BJ (cell line): ENCODE results near the gene DOCK4. TPM values are rescaled to one million over a fixed set of nuclear protein-coding genes. Genes with fewer than 3 reads are reported as not detected.
A peak's percentile ranks its signal among the peaks of the same experiment; 100 is the strongest.

Experiments used
- CTCF ChIA-PET: fragments of 350-600 bp; formaldehyde crosslinking; extraction: SDS; loops from one replicate; lab custom pipeline; 2021; ENCODE audit warnings: antibody characterized with exemption, inconsistent platforms; lab: Yijun Ruan, JAX
- POLR2A ChIA-PET: fragments of 300-600 bp; sonication (Branson Sonifier 250); formaldehyde crosslinking; extraction: SDS; loops from one replicate; lab custom pipeline; 2021; ENCODE audit warnings: antibody characterized with exemption; lab: Charles Lee
- DNase-seq: peaks from one replicate; pipeline ENCODE4 v3.0.0-alpha.2; 2011; ENCODE audit warnings: low read depth
- H3K27me3 ChIP-seq: 2 replicates; pipeline ENCODE4 v1.6.0; 2011; ENCODE audit warnings: low read length; ENCODE audit not compliant: control insufficient read depth, insufficient read depth
- H3K36me3 ChIP-seq: 2 replicates; pipeline ENCODE4 v1.5.1; 2011; ENCODE audit warnings: low read length; ENCODE audit not compliant: control insufficient read depth, insufficient read depth
- H3K4me3 ChIP-seq: 2 replicates; pipeline ENCODE4 v1.5.1; 2011; ENCODE audit warnings: low read depth, mild to moderate bottlenecking, control low read depth, low read length
- CTCF ChIP-seq: IDR thresholded peaks from 2 replicates; pipeline ENCODE4 v1.5.1; 2011; ENCODE audit warnings: low read depth, mild to moderate bottlenecking, control low read depth, inconsistent platforms, low read length, moderate library complexity; ENCODE audit not compliant: insufficient read depth
- polyA minus RNA-seq: library from RNA; depleted of rRNA, polyadenylated mRNA; stranded (reverse); fragments of >200 nt; gene quantifications from 2 replicates; pipeline ENCODE4 v1.2.3, GENCODE V29; 2011; rRNA and poly(A)+ RNA removed
- polyA plus RNA-seq: library from polyadenylated mRNA; depleted of rRNA; stranded (reverse); fragments of >200 nt; gene quantifications from 2 replicates; pipeline ENCODE4 v1.2.3, GENCODE V29; 2011; rRNA removed

DOCK4 gene, protein sequence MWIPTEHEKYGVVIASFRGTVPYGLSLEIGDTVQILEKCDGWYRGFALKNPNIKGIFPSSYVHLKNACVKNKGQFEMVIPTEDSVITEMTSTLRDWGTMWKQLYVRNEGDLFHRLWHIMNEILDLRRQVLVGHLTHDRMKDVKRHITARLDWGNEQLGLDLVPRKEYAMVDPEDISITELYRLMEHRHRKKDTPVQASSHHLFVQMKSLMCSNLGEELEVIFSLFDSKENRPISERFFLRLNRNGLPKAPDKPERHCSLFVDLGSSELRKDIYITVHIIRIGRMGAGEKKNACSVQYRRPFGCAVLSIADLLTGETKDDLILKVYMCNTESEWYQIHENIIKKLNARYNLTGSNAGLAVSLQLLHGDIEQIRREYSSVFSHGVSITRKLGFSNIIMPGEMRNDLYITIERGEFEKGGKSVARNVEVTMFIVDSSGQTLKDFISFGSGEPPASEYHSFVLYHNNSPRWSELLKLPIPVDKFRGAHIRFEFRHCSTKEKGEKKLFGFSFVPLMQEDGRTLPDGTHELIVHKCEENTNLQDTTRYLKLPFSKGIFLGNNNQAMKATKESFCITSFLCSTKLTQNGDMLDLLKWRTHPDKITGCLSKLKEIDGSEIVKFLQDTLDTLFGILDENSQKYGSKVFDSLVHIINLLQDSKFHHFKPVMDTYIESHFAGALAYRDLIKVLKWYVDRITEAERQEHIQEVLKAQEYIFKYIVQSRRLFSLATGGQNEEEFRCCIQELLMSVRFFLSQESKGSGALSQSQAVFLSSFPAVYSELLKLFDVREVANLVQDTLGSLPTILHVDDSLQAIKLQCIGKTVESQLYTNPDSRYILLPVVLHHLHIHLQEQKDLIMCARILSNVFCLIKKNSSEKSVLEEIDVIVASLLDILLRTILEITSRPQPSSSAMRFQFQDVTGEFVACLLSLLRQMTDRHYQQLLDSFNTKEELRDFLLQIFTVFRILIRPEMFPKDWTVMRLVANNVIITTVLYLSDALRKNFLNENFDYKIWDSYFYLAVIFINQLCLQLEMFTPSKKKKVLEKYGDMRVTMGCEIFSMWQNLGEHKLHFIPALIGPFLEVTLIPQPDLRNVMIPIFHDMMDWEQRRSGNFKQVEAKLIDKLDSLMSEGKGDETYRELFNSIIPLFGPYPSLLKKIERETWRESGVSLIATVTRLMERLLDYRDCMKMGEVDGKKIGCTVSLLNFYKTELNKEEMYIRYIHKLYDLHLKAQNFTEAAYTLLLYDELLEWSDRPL (N-terminal part only)
- polyA plus RNA-seq (0.15 and 0.25 TPM in 2 replicates), polyA minus RNA-seq (0.41 and 0.43 TPM in 2 replicates)

GRCh38 chr7:112206238-112206990 is at the start of gene DOCK4, which contains the start of gene ZNF277:
DOCK4 (minus strand) TSS chr7:112206399; CDS start chr7:112206138, 261 bp downstream.
ZNF277 (plus strand) TSS chr7:112206695; CDS start chr7:112206717, 22 bp downstream.
- Histone ChIP-seq H3K4me3 (peak within 1 kb of the TSS; percentile 80), H3K36me3 (no peaks in the 10 kb centered on the region), H3K27me3 (no peaks in the 10 kb centered on the region; the same call in 1 of the 2 replicates)
- DNase-seq, result peak; percentile 89
- ChIA-PET POLR2A (no interaction called here), CTCF (interaction anchor here (1.2 kb wide), 1 partner anchor 10 kb away, joined by 3 read pairs; no protein-coding TSS in a partner anchor)
- TF ChIP-seq CTCF, result no peak

- Histone ChIP-seq H3K27me3 (no peaks in the 10 kb centered on the region), H3K4me3 (no peak overlapping the region), H3K36me3 (no peaks in the 10 kb centered on the region)
- DNase-seq, result no peak
- POLR2A ChIA-PET, result no interaction called here
- TF ChIP-seq CTCF, result no peak
- CTCF ChIA-PET, result no interaction called here
These were observed 49.2 kb upstream of the DOCK4 start for GRCh38 chr7:112255388-112255720.

GRCh38 chr7:112254709-112255387 is 48.6 kb upstream of the DOCK4 start:
- Histone ChIP-seq H3K27me3 (no peaks in the 10 kb centered on the region), H3K4me3 (no peak overlapping the region), H3K36me3 (no peaks in the 10 kb centered on the region)
- POLR2A ChIA-PET, result no interaction called here
- CTCF ChIA-PET, result no interaction called here
- no peak for DNase-seq
- TF ChIP-seq CTCF, result no peak

- Histone ChIP-seq H3K36me3 (no peaks in the 10 kb centered on the region), H3K4me3 (no peak overlapping the region), H3K27me3 (no peaks in the 10 kb centered on the region)
- TF ChIP-seq CTCF, result no peak
- no peak for DNase-seq
- ChIA-PET CTCF (no interaction called here), POLR2A (no interaction called here)
These were observed 48.0 kb upstream of the DOCK4 start for GRCh38 chr7:112254156-112254555.
